RWPE2 (cell line): ENCODE measurements around the gene MRPL21.

Experiments used
- ATAC-seq: fragments of 200-7000 bp; cut with Tn5 transposase; 3 replicates; pipeline ENCODE4 v1.9.1; 2021; ENCODE audit warnings: low read depth
- DNase-seq: peaks from one replicate; pipeline ENCODE4 v3.0.0-alpha.2; 2020; ENCODE audit warnings: low spot score
- H3K27ac ChIP-seq: fragments of 450-650 bp; 2 replicates; pipeline ENCODE4 v1.5.1; 2017; ENCODE audit warnings: mild to moderate bottlenecking; ENCODE audit not compliant: poor library complexity, severe bottlenecking
- H3K27me3 ChIP-seq: fragments of 250-450 bp; sonication (Bioruptor Pico); 2 replicates; pipeline ENCODE4 v1.5.1; 2021; ENCODE audit warnings: mild to moderate bottlenecking, moderate library complexity; ENCODE audit not compliant: insufficient read depth, poor library complexity, severe bottlenecking
- H3K36me3 ChIP-seq: fragments of 250-450 bp; sonication (Bioruptor Pico); 2 replicates; pipeline ENCODE4 v1.5.1; 2020; ENCODE audit warnings: low read depth, mild to moderate bottlenecking, moderate library complexity
- H3K4me1 ChIP-seq: fragments of 250-450 bp; sonication (Bioruptor Pico); 2 replicates; pipeline ENCODE4 v1.5.1; 2021; ENCODE audit warnings: mild to moderate bottlenecking, moderate library complexity; ENCODE audit not compliant: insufficient read depth, poor library complexity, severe bottlenecking
- H3K4me3 ChIP-seq: fragments of 250-450 bp; sonication (Bioruptor Pico); 2 replicates; pipeline ENCODE4 v1.5.1; 2021; ENCODE audit warnings: mild to moderate bottlenecking, moderate library complexity; ENCODE audit not compliant: severe bottlenecking
- H3K9me3 ChIP-seq: fragments of 250-450 bp; sonication (Bioruptor Pico); 2 replicates; pipeline ENCODE4 v1.5.1; 2021; ENCODE audit warnings: mild to moderate bottlenecking, moderate library complexity; ENCODE audit not compliant: severe bottlenecking
- TF ChIP-seq, protein P1 (sequence below): fragments of 450-650 bp; IDR thresholded peaks from one replicate; pipeline ENCODE4 v1.5.1; 2017; ENCODE audit warnings: mild to moderate bottlenecking, moderate library complexity; ENCODE audit not compliant: poor library complexity, severe bottlenecking

The MRPL21 gene

DNA sequence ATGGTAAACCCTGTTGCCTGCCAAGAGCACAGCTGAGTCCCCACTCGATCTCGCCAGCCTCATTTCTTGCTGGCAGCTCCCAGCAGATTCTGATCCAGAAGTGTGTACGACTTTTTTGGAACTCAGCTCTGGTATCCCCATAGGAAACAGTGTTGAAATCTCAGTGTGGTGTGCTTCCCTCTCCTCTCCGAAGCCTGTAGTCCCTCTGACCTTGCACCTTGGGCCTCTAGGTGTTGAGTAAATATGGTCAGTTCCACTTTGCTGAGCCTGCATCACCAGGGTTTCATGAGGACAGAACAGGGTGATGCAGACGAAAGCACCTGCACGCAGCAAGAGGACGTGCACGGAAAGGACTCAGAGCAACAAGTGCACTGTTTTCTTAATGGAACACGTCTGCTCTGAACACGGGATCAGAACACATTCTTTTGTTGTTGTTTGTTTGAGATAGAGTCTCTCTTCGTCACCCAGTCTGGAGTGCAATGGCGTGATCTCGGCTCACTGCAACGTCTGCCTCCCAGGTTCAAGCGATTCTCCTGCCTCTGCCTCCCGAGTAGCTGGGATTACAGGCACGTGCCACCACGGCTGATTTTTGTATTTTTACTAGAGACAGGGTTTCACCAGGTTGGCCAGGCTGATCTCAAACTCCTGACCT is 58.2 kb downstream of the MRPL21 start:
- no peak for ATAC-seq
- no peaks in the 10 kb centered on the region for H3K9me3 ChIP-seq
- TF ChIP-seq, protein P1, sequence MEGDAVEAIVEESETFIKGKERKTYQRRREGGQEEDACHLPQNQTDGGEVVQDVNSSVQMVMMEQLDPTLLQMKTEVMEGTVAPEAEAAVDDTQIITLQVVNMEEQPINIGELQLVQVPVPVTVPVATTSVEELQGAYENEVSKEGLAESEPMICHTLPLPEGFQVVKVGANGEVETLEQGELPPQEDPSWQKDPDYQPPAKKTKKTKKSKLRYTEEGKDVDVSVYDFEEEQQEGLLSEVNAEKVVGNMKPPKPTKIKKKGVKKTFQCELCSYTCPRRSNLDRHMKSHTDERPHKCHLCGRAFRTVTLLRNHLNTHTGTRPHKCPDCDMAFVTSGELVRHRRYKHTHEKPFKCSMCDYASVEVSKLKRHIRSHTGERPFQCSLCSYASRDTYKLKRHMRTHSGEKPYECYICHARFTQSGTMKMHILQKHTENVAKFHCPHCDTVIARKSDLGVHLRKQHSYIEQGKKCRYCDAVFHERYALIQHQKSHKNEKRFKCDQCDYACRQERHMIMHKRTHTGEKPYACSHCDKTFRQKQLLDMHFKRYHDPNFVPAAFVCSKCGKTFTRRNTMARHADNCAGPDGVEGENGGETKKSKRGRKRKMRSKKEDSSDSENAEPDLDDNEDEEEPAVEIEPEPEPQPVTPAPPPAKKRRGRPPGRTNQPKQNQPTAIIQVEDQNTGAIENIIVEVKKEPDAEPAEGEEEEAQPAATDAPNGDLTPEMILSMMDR, result no peak
- H3K27me3 ChIP-seq, result no peaks in the 10 kb centered on the region
- no peak for DNase-seq
- peaks cover 3% of the 10 kb centered on the region for H3K4me1 ChIP-seq
- no peak overlapping the region for H3K27ac ChIP-seq
- H3K36me3 ChIP-seq, result no peaks in the 10 kb centered on the region
- no peak overlapping the region for H3K4me3 ChIP-seq

DNA sequence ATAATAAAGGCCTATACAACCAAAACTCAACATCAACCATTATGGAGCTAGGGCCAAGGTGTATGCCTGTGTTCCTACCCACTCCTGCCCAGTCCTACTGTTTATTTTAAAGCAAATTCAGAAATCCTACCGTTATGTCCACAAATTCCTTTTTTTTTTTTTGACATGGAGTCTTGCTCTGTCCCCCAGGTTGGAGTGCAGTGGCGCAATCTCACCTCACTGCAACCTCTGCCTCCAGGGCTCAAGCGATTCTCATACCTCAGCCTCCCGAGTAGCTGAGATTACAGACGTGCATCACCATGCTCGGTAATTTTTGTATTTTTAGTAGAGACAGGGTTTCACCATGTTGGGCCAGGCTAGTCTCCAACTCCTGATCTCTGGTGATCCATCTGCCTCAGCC is 58.8 kb downstream of the MRPL21 start:
- TF ChIP-seq, protein P1, result no peak
- no peak for ATAC-seq
- Histone ChIP-seq H3K27me3 (no peaks in the 10 kb centered on the region), H3K36me3 (no peaks in the 10 kb centered on the region), H3K9me3 (no peaks in the 10 kb centered on the region), H3K4me3 (no peak overlapping the region), H3K4me1 (peaks cover 9% of the 10 kb centered on the region), H3K27ac (no peak overlapping the region)
- DNase-seq, result no peak

DNA sequence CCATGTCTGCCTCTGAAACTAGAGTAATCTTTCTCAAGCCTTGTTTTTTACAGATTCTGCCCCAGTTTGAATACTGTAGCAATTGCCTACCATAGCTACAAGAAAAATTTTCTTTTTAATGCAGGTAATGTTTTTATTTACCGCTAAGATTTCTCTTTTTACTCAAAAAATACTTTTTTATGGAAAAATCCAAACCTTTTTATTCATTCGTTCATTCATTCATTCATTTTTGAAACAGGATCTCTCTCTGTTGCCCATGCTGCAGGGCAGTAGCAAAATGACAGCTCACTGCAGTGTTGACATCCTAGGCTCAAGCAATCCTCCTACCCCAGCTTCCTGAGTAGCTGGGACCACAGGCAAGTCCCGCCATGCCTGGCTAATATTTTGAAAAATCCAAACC is 59.3 kb downstream of the MRPL21 start:
- Histone ChIP-seq H3K9me3 (no peaks in the 10 kb centered on the region), H3K27ac (no peak overlapping the region), H3K36me3 (no peaks in the 10 kb centered on the region), H3K4me1 (peaks cover 12% of the 10 kb centered on the region), H3K4me3 (no peak overlapping the region), H3K27me3 (no peaks in the 10 kb centered on the region)
- no peak for DNase-seq
- no peak for ATAC-seq
- TF ChIP-seq, protein P1, result no peak

DNA sequence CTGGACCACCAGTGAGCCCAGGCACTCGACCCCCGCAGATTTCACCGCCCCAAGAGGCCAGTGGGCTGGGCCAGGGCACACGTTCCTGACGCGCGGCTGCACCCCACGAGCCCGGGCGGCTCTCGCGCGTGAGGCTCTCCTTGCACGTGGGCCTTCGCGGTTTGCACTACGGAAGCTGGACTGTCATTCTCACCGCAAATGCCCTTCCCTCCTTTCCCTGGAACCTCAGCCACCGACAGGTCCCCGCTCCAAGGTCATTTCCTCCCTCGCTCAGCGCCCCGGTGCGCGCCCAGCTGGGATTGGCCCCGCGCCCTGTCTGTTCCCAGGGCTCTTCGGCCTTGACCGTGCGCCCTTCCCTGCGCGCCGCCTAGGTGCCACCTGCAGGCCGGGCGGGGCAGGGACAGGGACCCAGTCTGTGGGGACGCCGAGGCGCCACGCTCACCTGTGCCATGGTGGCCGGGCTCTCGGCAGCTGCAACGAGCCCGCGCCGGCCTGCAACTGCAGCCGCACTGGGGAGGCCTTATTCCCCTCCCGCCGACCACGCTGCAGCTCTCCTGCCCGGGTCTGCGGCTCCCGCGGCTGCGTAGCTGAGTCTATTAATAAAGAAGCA is 59.8 kb downstream of the MRPL21 start:
- DNase-seq (peak; percentile 72), ATAC-seq (peak; percentile 37; the same call in 2 of the 3 replicates)
- TF ChIP-seq, protein P1, result peak; percentile 70
- Histone ChIP-seq H3K4me3 (peak overlapping the region; percentile 9), H3K4me1 (peaks cover 12% of the 10 kb centered on the region), H3K27me3 (no peaks in the 10 kb centered on the region), H3K36me3 (no peaks in the 10 kb centered on the region), H3K9me3 (no peaks in the 10 kb centered on the region), H3K27ac (no peak overlapping the region)

DNA sequence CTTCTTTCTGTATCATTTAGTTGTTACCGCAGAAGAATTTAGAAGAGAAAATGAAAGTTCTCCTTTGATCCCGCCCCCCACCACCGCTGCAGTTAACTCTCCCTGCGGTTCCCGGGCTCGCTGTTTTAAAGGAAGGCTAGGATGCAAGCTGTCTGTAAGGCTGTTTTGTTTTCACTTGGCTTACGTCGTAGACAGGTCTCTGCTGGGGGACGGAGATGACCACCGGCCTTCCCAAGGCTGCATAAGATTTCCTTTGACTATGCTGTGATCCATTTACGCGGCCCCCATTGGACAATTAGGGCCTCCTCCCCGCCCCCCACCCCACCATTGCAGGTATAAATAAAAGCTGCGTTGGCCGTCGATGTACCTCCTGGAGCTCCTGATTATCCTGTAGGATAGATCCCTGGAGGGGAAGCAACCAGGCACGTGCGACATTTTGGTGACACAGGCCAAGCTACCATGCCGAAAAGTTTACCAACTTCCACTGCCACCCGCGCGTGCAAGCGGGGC is 60.5 kb downstream of the MRPL21 start:
- ATAC-seq, result no peak
- H3K27ac ChIP-seq, result no peak overlapping the region
- no peaks in the 10 kb centered on the region for H3K27me3 ChIP-seq
- H3K36me3 ChIP-seq, result no peaks in the 10 kb centered on the region
- no peaks in the 10 kb centered on the region for H3K9me3 ChIP-seq
- H3K4me1 ChIP-seq, result peaks cover 12% of the 10 kb centered on the region
- TF ChIP-seq, protein P1, result no peak
- no peak for DNase-seq
- H3K4me3 ChIP-seq, result no peak overlapping the region
